Measurements from ENCODE around the gene DMPK. TPM values are rescaled to one million over a fixed set of nuclear protein-coding genes. Genes with fewer than 3 reads are reported as not detected.
"Not testable (repeated sequence)": the region's sequence is repeated elsewhere in the genome, so short reads cannot be mapped to it uniquely, and the experiment has no call there.

The DMPK gene
- total RNA-seq, 2 donors from 2014 or later: 18.1 to 24.6 TPM

DNA sequence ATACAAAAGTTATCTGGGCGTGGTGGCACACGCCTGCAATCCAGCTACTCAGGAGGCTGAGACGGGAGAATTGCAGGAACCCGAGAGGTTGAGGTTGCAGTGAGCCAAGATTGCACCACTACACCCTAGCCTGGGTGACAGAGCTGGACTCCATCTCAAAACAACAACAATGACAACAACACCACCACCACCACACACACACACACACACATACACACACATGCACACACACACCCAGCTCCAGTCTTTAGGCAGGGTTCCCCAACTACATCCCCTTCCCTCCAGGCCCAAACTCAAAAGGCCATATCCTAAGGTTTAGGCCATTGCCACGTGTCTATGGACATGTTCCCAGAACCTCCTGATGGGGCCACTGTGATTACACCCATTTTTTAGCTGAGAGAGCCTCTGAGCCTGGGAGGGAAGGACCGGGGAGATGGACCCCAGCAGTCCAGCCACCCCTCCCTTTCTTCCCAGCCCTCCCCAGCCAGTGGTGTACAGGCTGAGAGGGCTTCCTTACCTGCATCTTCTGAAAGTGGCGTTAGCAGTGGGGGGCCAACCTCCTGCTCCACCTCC lies 19.4 kb upstream of the DMPK start:
- H3K27me3 Mint-ChIP-seq: peaks cover 14% of the 10 kb centered on the region

DNA sequence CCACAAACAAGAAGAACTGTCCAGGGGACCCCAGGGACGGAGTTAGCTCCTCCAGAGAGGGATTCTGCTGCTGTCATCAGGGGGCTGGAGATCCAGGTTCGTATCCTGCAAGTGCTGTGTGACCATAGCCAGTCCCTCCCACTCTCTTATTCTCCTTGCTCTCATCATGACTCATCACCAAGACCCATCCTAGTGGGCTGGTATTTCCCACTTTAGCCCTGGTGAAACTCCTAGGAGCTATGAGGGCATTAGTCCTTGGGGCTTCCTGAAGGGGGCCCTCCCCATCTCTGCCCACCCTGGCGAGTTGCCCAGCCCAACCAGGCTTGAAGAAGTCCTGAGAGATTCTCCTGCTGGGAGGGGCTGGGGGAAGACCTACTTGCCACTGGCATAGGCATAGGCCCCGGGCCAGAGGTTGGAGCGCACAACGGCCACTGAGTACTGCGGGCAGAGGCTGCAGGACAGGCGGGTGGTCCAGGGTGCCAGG lies 17.8 kb upstream of the DMPK start:
- ATAC-seq (replicated peaks): no peak
- Mint-ChIP-seq H3K9me3 (no peaks in the 10 kb centered on the region), H3K27ac (no peak overlapping the region), H3K27me3 (peaks cover 14% of the 10 kb centered on the region), H3K4me1 (peaks cover 5% of the 10 kb centered on the region), H3K36me3 (ENCODE audit: low read depth) (no peaks in the 10 kb centered on the region), H3K4me3 (no peak overlapping the region)

More for the DNA sequence above, 19.4 kb upstream of the DMPK start:
- no peak overlapping the region for H3K4me3 Mint-ChIP-seq
- H3K4me1 Mint-ChIP-seq: peaks cover 5% of the 10 kb centered on the region
- no peak for ATAC-seq (replicated peaks)
- no peaks in the 10 kb centered on the region for H3K9me3 Mint-ChIP-seq
- no peaks in the 10 kb centered on the region for H3K36me3 Mint-ChIP-seq (ENCODE audit: low read depth)
- no peak overlapping the region for H3K27ac Mint-ChIP-seq

DNA sequence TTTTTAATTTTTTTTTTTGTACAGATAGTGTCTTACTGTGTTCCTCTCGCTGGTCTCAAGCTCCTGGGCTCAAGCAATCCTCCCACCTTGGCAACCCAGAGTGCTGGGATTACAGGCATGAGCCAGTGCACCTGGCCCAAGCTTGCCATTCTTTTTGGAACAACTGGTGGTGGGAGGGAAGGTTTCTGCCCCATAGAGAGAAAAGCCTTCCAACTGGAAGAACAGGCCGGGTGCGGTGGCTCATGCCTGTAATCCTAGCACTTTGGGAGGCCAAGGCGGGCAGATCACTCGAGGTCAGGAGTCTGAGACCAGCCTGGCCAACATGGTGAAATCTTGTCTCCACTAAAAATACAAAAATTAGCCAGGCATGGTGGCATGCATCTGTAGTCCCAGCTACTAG lies 17.3 kb upstream of the DMPK start:
- H3K36me3 Mint-ChIP-seq (ENCODE audit: low read depth); H3K4me3 Mint-ChIP-seq; H3K27ac Mint-ChIP-seq; ATAC-seq (replicated peaks); H3K4me1 Mint-ChIP-seq; H3K9me3 Mint-ChIP-seq: not testable (repeated sequence)
- H3K27me3 Mint-ChIP-seq: peaks cover 19% of the 10 kb centered on the region

DNA sequence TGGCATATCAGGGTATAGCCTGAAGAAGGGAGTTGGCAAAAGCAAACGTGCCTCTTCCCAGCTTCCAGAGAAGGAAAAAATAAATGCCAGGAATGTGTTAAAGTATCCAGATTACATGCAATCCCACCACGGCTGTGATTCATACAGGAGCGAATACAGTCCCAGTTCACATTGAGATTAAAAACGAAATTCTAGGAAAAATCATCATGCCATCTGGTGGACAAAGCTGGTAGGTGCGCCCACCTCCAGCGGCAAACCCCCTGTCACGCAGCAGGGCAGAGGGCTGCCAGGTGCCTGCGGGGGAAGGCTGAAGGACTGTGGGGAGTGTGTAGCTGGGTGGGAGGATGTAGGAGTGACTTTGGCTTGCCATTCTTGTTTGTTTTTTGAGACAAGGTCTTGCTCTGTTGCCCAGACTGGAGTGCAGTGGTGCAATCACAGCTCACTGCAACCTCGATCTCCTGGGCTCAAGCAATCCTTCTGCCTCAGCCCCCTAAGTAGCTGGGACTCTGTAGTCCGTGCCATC lies 16.8 kb upstream of the DMPK start:
- Mint-ChIP-seq H3K4me3 (no peak overlapping the region), H3K27me3 (peaks cover 19% of the 10 kb centered on the region)

DNA sequence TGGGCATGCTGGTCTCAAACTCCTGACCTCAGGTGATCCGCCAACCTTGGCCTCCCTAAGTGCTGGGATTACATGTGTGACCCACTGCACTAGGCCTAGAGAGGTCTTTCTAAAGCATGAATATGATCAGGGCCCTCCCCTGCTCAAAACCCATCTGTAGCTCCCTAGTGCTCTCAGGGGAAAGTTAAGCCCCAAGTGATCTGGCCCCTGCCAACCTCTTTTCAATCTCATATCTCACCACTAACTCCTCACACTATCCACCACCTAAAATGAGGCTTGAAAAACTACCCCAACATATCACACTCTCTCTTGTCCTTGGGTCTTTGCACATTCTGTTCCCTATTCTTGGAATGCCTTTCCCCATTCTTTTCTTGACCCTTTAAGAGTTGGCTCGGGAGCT lies 12.3 kb upstream of the DMPK start:
- H3K36me3 Mint-ChIP-seq (ENCODE audit: low read depth): peaks cover 34% of the 10 kb centered on the region
- H3K9me3 Mint-ChIP-seq: no peaks in the 10 kb centered on the region
- ATAC-seq (replicated peaks): no peak
- peaks cover 16% of the 10 kb centered on the region for H3K27me3 Mint-ChIP-seq
- no peak overlapping the region for H3K4me3 Mint-ChIP-seq
- no peak overlapping the region for H3K27ac Mint-ChIP-seq
- peaks cover 33% of the 10 kb centered on the region for H3K4me1 Mint-ChIP-seq

More for the DNA sequence above, 16.8 kb upstream of the DMPK start:
- no peaks in the 10 kb centered on the region for H3K9me3 Mint-ChIP-seq
- peak; percentile 74 for ATAC-seq (replicated peaks)
- H3K27ac Mint-ChIP-seq: no peak overlapping the region
- peaks cover 6% of the 10 kb centered on the region for H3K4me1 Mint-ChIP-seq
- no peaks in the 10 kb centered on the region for H3K36me3 Mint-ChIP-seq (ENCODE audit: low read depth)

DNA sequence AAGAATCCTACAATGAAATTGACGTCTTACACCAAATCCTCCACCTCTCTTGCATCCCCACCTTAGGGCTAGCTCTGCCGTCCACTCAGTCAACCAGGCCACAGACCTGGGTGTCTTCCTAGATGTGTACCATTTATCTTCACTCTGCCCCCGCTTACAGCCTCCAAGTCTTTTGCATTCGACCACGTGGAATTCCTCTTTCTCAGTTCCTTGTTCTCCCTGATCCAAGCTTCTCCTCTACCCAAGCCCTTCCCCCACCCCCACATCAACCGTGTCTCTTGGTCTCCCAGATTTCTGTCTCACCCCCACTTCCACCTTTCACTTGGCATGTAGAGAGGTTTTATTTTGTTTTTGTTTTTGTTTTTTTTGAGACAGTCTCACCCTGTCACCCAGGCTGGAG lies 11.6 kb upstream of the DMPK start:
- H3K9me3 Mint-ChIP-seq: no peaks in the 10 kb centered on the region
- ATAC-seq (replicated peaks): no peak
- peak overlapping the region; percentile 68 for H3K4me3 Mint-ChIP-seq
- H3K27me3 Mint-ChIP-seq: peaks cover 12% of the 10 kb centered on the region
- H3K4me1 Mint-ChIP-seq: peaks cover 29% of the 10 kb centered on the region
- peak overlapping the region; percentile 92 for H3K27ac Mint-ChIP-seq
- peaks cover 42% of the 10 kb centered on the region for H3K36me3 Mint-ChIP-seq (ENCODE audit: low read depth)

DNA sequence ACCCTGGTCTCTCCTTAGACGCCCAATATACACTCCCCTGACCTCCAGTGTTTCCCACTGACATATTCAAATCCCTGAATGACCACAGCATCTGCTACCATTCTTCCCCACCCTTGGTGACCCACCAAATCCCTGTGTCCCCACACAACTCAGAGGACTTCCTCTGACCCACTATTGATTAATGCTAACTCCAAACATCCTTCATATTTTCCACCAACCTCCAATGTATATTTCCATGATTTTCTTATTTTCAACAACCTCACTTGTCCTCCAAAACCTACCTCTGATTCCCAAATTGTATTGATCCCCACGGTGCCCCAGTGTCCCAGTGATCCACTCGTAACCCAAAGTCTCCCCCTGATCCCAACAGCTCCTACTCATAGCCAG lies 10.9 kb upstream of the DMPK start:
- peak overlapping the region; percentile 92 for H3K27ac Mint-ChIP-seq
- H3K36me3 Mint-ChIP-seq (ENCODE audit: low read depth): peaks cover 49% of the 10 kb centered on the region
- H3K4me1 Mint-ChIP-seq: peaks cover 28% of the 10 kb centered on the region
- H3K27me3 Mint-ChIP-seq: peaks cover 11% of the 10 kb centered on the region
- peak overlapping the region; percentile 68 for H3K4me3 Mint-ChIP-seq
- no peak for ATAC-seq (replicated peaks)
- H3K9me3 Mint-ChIP-seq: no peaks in the 10 kb centered on the region

DNA sequence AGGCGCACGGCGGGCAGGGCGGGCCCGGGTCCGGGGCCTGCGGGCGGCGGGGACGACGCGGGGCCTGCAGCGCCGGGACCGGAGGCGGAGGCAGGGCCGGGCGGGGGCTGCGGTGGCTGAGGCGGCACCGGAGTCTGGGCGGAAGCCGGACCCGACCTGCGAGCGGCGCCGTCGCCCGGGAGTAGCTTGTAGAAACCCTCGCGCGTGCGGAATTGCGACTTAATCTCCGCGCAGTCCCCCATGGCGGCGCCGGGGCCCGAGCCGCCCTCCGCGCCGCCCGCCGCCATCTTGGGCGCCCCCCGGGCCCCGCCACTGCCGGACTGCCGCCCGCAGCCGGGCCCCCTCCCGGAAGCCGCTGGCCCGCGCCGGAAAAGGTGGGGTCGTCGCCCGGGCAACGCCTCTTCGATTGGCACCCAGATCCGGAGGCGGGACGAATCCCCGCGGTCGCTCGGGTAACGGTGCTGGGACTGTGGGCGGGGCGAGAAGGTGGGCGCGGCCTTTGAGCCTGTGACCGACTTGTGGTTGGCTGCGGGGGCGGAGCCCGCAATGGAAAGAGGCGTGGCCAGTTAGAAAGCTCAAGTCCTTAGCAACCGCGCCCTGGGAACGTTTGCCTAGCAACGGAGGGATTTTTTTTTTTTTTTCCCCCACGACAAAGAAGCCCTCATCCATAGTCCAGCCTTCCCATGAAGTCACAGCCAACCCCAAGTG lies 10.3 kb upstream of the DMPK start, which contains the start of gene DMWD:
Gene DMWD (minus strand): TSS at position 376 of the 708 bp plus-strand sequence. CDS start 89 bp downstream, at position 287.
- Mint-ChIP-seq H3K27ac (peak within 1 kb of the TSS; percentile 92), H3K4me1 (peaks cover 28% of the 10 kb centered on the region), H3K36me3 (ENCODE audit: low read depth) (peaks cover 55% of the 10 kb centered on the region), H3K9me3 (no peaks in the 10 kb centered on the region), H3K4me3 (peak within 1 kb of the TSS; percentile 96), H3K27me3 (peaks cover 8% of the 10 kb centered on the region)
- ATAC-seq (replicated peaks): peak; percentile 96

DNA sequence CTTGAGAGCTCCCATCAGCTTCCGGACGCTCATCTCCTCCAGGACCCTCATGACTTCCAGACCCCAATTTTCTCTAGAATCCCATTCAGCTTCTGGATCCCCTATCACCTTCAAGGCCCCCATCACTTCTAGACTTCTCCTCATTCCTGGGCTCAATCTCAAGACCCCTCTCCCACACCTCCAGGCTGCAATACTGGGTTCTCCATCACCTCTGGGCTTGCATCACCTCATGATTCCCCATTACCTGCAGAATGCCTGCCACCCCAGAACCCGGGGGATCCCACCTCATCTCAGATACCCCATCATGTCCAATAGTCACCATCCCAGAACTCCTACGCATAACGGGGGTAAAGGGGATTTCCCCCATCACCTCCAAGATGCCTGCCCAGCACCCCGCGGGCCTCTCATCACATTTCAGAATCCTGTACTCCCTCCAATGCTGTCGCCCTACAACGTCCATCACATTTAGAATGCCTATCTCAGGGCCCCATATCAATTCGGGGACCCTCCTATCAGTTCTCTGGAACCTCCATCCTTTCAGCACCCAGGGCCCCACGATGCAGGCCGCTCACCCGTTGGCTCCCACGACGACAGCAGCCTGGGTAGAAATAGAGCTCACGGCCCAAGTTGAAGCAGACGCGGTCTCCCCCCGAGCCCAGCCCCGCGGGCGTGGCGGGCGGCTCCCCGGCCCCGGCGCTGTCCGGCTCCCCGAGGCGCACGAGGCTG lies 9.6 kb upstream of the DMPK start:
- H3K27me3 Mint-ChIP-seq: peaks cover 8% of the 10 kb centered on the region
- no peaks in the 10 kb centered on the region for H3K9me3 Mint-ChIP-seq
- ATAC-seq (replicated peaks): peak; percentile 2
- H3K36me3 Mint-ChIP-seq (ENCODE audit: low read depth): peaks cover 62% of the 10 kb centered on the region
- peaks cover 28% of the 10 kb centered on the region for H3K4me1 Mint-ChIP-seq
- H3K27ac Mint-ChIP-seq: peak overlapping the region; percentile 92
- H3K4me3 Mint-ChIP-seq: peak overlapping the region; percentile 96

DNA sequence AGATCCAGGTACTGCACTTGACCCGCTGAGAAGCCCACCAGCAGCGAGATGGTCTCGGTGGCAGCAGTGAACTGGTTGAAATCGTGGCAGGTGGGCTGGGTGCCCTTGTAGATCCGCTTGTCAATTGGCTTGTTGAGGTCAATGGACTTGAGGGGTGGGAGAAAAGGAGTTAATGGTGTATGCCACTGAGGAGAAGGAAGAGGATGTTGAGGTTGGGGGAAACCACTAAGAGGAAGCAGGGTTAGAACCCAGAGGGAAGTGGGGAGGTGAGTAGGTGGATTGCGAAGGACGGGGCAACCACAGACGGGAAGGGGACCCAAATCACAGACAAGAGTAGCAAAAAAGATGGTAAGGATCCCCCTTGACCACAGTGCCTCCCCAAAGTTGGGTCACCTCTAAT lies 8.7 kb upstream of the DMPK start:
- Mint-ChIP-seq H3K36me3 (ENCODE audit: low read depth) (peaks cover 71% of the 10 kb centered on the region), H3K27me3 (peaks cover 8% of the 10 kb centered on the region), H3K4me3 (peak overlapping the region; percentile 96), H3K4me1 (peaks cover 28% of the 10 kb centered on the region), H3K27ac (peak overlapping the region; percentile 92), H3K9me3 (no peaks in the 10 kb centered on the region)
- no peak for ATAC-seq (replicated peaks)

DNA sequence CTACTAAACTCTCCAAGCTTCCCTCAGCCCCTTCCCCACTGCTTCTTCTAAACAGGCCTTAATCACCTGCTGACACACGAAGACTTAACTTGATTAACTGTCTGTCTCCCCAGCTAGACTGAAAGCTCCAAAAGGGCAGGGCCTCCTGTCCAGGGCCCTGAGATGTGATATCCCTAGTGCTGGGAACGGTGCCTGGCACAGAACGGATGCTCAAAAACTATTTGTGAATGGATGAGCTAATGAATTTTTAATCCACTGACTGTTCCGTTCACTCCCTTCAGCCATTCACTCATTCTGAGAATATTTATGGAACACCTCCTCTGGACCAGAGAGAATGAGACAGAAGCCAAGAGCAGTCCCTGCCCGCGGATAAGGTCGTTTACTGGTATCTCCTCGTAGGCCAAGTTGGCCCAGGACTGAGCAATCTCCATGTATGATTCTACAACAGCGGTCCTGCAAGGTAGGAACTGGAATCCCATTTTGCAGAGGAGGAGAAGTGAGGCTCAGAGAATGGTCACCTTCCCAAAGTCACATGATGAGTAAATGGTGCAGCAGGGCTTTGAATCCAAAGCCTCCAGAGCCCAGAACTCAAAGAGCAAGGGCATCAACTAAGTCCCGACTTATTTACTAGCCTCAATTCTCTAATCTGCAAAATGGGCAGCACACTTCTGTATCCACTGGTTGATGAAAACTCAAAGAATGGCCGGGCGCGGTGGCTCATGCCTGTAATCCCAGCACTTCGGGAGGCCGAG lies 6.9 kb upstream of the DMPK start:
- Mint-ChIP-seq H3K4me1 (peaks cover 28% of the 10 kb centered on the region), H3K36me3 (ENCODE audit: low read depth) (peaks cover 71% of the 10 kb centered on the region), H3K9me3 (no peaks in the 10 kb centered on the region), H3K27me3 (peaks cover 3% of the 10 kb centered on the region), H3K27ac (no peak overlapping the region), H3K4me3 (no peak overlapping the region)
- no peak for ATAC-seq (replicated peaks)

DNA sequence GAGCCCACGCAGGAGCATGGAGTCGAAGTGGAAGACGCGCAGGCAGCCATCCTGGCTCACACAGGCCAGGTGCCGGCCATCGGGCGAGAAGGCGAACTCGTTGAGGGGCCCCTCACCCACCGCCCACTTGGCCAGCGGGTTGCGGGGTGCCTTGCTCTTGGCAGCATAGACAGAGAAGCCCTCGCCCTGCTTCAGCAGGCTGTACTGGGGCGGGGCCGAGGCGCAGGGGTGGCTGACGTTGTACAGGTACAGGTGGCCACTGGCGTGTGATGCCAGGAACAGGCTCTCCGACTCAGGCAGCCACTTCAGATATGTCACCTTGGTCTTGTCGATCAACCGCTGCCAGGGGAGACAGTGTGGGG lies 4.2 kb upstream of the DMPK start:
- Mint-ChIP-seq H3K27me3 (no peaks in the 10 kb centered on the region), H3K36me3 (ENCODE audit: low read depth) (peaks cover 63% of the 10 kb centered on the region)

DNA sequence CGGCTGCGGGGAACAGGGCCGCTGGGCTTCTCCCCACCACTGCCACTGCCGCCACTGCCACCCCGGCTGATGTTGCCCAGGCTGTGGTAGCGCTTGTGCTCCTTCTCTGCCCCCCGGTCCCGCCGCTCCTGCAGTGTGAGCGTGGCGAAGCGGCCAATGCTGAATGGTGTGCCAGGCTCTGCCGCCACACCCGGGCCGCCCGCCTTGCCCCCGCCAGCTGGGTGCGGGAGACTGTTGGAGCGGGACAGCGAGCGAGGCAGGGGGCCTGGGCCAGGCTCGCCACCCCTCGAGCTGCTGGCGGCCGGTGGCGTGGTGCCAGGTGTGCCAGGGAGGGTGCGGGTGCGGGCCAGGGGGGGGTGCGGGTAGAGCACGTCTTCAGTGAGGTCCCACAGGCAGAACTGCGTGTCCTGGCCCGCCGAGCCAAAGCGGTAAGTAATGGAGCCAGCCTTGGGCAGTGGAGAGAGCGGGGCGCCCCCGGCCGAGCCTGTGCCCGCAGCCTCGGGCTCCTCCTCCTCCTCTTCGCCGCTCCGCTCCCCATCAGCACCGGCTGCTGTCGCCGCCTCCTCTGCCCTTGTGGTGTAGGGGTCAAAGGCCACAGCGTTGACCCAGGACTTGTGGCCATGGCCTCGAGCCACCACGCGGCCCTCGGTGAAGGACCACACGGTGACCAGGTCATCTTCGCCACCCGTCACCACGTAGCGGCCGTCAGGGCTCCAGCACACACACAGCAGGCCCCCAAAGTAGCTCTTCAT lies 3.7 kb upstream of the DMPK start:
- peaks cover 57% of the 10 kb centered on the region for H3K36me3 Mint-ChIP-seq (ENCODE audit: low read depth)
- no peaks in the 10 kb centered on the region for H3K9me3 Mint-ChIP-seq
- H3K4me1 Mint-ChIP-seq: peaks cover 5% of the 10 kb centered on the region
- peaks cover 2% of the 10 kb centered on the region for H3K27me3 Mint-ChIP-seq
- ATAC-seq (replicated peaks): no peak
- no peak overlapping the region for H3K27ac Mint-ChIP-seq
- no peak overlapping the region for H3K4me3 Mint-ChIP-seq

More for the DNA sequence above, 4.2 kb upstream of the DMPK start:
- no peak overlapping the region for H3K27ac Mint-ChIP-seq
- ATAC-seq (replicated peaks): no peak
- H3K4me3 Mint-ChIP-seq: no peak overlapping the region
- H3K4me1 Mint-ChIP-seq: peaks cover 9% of the 10 kb centered on the region
- H3K9me3 Mint-ChIP-seq: no peaks in the 10 kb centered on the region
